HG02938 (cell line): Measurements from ENCODE around the gene CDK17.
"Not testable (repeated sequence)": the region's sequence is repeated elsewhere in the genome, so short reads cannot be mapped to it uniquely, and the experiment has no call there.

ENCODE experiments used
- ATAC-seq: cut with Tn5 transposase; IDR thresholded peaks from one replicate; pipeline ENCODE4 v1.9.1; 2021; ENCODE audit warnings: mild to moderate bottlenecking, moderate library complexity; ENCODE audit not compliant: unreplicated experiment

The CDK17 gene

GRCh38 chr12:96359328-96359727, 40.9 kb downstream of the CDK17 start:
- no peak for ATAC-seq

- no peak for ATAC-seq
These were observed 43.4 kb downstream of the CDK17 start for GRCh38 chr12:96356831-96357230.

- no peak for ATAC-seq
These were observed 45.2 kb downstream of the CDK17 start for GRCh38 chr12:96354844-96355534.

- no peak for ATAC-seq
These were observed 45.9 kb downstream of the CDK17 start for GRCh38 chr12:96354326-96354725.

GRCh38 chr12:96352161-96352835, 47.9 kb downstream of the CDK17 start:
- ATAC-seq = no peak

- ATAC-seq = peak; percentile 38
These were observed 49.3 kb downstream of the CDK17 start for GRCh38 chr12:96350982-96351381.

GRCh38 chr12:96347130-96347699, 53.0 kb downstream of the CDK17 start:
- no peak for ATAC-seq

- ATAC-seq = not testable (repeated sequence)
These were observed 53.5 kb downstream of the CDK17 start for GRCh38 chr12:96346716-96347115.

GRCh38 chr12:96344124-96344695, 56.0 kb downstream of the CDK17 start:
- ATAC-seq = no peak

- ATAC-seq = peak; percentile 65
These were observed 56.8 kb downstream of the CDK17 start for GRCh38 chr12:96343347-96343954.

GRCh38 chr12:96339666-96340065, 60.6 kb downstream of the CDK17 start:
- ATAC-seq = not testable (repeated sequence)

- no peak for ATAC-seq
These were observed 61.3 kb downstream of the CDK17 start for GRCh38 chr12:96338852-96339471.

GRCh38 chr12:96337953-96338352, 62.3 kb downstream of the CDK17 start:
- no peak for ATAC-seq

- ATAC-seq = no peak
These were observed 63.8 kb downstream of the CDK17 start for GRCh38 chr12:96336489-96336888.

- ATAC-seq = peak; percentile 85
These were observed 65.0 kb downstream of the CDK17 start for GRCh38 chr12:96335270-96335669.

- ATAC-seq = no peak
These were observed 65.7 kb downstream of the CDK17 start for GRCh38 chr12:96334502-96334901.

GRCh38 chr12:96329545-96329944, 70.7 kb downstream of the CDK17 start:
- ATAC-seq = no peak

GRCh38 chr12:96329018-96329417, 71.2 kb downstream of the CDK17 start:
- ATAC-seq = no peak

- ATAC-seq = peak; percentile 37
These were observed 72.3 kb downstream of the CDK17 start for GRCh38 chr12:96327889-96328288.

GRCh38 chr12:96327346-96327745, 72.9 kb downstream of the CDK17 start:
- ATAC-seq = peak; percentile 82

- ATAC-seq = no peak
These were observed 73.5 kb downstream of the CDK17 start for GRCh38 chr12:96326628-96327227.
